Myocyte (in vitro differentiated cells): ENCODE data around the gene FXYD4. TPM values are rescaled to one million over a fixed set of nuclear protein-coding genes. Genes with fewer than 3 reads are reported as not detected.
"Not testable (repeated sequence)": the region's sequence is repeated elsewhere in the genome, so short reads cannot be mapped to it uniquely, and the experiment has no call there.

Experiments
- DNase-seq: peaks from one replicate; pipeline ENCODE4 v3.0.0-alpha.2; 2012; ENCODE audit warnings: low read depth
- total RNA-seq: library from RNA; depleted of rRNA; stranded (reverse); fragments of >200 nt; gene quantifications from 2 replicates; pipeline ENCODE4 v1.2.3, GENCODE V29; 2014

FXYD4 gene
- total RNA-seq, 1 donor from 2014 or later = 6.1 TPM

DNA sequence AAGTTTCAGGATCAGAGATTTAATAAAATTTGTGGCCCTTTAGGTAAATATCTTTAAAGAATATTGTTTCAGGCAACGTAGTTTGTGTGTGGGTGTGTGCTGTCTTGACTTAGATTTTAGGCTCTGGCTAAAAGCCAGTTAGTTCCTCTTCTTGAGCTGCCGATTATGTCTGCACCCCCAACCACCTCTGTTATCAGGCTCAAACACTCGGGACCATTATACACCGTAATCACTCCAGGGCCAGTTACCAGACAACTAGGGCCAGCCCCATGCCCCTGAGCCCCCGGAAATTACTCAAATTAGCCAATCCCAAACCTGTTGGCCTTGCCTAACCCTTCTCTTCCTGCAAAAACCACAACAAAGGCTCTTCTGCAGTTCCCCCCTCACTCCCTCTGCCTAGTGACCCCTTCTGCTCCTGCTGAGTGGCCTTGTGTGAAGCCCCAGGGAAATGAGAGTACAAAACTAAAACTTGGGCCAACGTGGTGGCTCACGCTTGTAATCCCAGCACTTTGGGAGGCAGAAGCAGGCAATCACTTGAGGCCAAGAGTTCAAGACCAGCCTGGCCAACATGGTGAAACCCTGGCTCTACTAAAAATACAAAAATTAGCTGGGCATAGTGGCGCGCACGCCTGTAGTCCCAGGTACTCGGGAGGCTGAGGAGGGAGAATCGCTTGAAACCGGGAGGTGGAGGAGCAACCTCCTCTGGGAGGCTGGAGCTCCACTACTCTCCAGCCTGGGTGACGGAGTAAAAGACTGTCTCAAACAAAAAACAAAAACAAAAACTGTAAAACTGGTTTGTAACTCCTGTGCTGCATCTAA lies 46.7 kb downstream of the FXYD4 start:
- no peak for DNase-seq

DNA sequence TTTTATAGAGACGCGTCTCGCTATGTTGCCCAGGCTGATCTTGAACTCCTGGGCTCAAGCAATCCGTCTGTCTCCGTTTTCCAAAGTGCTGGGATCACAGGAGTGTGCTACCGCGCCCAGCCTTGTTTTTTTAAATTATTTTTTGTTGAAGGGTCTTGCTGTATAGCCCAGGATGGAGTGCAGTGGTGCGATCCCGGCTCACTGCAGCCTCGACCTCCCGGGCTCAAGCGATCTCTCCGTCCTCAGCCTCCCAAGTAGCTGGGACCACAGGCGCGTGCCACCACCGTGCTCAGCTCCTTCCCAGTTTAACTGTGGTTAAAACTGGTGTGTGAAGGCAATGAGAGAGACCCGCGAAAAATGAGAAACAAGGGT lies 48.5 kb downstream of the FXYD4 start:
- no peak for DNase-seq

DNA sequence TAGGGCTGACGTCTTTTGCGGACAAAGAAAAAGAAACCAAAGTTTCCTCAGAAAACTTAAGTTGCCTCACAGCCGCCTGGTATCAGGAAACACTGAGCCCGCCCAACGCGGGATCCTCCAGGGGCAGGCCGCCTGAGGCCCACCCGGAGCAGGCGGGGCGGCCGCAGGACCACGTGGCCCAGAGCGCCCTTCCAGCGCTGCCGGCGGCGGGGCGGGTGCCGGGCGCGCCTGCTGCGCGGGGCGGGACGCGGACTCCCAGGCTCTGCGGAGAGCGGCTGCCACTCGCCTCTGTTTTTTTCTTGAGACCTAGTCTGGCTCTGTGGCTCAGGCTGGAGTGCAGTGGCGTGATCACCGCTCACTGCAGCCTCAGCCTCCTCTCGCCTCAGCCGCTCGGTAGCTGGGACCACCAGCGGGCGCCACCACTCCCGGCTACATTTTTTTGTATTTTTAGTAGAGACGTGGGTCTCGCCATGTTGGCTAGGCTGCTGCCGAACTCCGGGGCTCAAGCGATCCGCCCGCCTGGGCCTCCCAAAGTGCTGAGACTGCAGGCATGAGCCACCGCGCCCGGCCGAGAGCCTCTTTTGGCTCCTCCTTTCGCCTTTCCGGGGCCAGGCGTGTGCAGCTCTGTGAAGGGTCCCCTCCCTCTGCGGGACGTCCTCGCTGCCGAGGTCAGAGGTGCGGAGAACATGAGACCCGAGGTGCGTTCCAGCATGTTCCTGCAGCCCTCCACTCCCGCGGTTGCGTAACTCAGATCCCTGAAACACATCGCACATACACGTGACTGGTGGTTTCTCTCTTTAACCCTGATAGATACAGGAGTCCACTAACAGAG lies 49.1 kb downstream of the FXYD4 start:
- peak; percentile 88 for DNase-seq

DNA sequence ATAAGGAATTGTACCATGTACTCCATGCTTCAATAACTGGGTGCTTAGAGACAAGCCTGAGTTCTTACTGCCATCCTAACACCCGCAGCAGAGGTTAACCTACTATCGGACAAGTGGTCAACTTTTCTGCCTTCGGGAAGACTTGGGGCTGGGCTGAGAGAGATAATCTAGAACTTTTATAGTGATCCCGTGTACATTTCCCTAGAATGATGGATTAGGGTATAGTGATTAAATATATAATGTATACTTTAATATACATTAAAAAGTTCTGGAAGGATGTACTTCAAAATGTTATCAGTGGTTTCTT lies 49.7 kb downstream of the FXYD4 start:
- DNase-seq = no peak

DNA sequence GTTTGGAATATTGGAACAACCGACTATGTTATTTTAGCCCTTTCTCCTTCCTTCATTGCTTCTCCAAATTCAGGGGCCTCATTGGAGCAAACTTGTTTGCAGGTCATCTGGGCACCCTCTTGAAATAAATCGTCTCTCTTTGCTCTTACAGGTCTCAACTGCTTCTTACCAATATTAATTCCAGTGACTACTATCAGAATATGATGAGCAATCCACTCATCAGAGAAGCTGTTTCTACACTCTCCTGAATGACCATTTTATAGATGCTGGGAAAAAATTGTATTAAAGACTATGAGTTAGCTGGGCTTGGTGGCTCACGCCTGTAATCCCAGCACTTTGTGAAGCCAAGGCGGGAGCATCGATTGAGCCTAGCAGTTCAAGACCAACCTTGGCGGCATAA lies 50.1 kb downstream of the FXYD4 start:
- peak; percentile 5 for DNase-seq

DNA sequence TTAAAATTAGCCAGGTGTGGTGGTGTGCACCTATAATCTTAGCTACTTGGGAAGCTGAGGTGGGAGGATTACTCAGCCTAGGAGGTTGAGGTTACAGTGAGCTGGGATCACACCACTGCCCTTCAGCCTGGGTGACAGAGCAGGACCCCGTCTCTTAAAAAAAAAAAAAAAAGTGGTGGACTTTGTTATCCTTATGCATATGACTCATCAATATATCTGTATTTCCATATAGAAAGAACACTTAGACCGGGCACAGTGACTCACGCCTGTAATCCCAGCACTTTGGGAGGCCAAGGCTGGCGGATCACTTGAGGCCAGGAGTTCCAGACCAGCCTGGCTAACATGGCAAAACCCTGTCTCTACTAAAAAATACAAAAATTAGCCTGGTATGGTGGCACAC lies 50.5 kb downstream of the FXYD4 start:
- DNase-seq = not testable (repeated sequence)

DNA sequence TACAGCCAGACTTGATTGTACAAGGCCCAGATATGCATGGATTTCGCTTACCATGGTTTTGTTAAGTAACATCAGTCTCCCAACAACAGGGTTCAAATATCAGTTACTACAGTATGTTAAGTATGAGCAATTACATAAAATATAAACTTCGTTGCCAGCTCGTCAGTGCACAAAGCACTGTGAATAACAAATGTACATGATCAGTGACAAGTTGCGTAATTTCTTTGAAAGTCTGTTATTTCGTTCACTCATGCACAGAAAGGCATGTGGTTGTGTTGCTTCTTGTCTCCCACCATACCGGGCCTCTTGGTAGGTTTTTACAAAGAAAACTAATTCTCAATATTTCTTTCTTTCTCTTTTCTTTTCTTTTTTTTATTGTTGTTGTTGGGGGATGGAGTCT lies 53.0 kb downstream of the FXYD4 start:
- no peak for DNase-seq

Other genes starting within 250 kb of the FXYD4 start
- gene CSGALNACT2, start 233.2 kb upstream of the FXYD4 start, total RNA-seq = 21.2 and 27.6 TPM in 2 replicates
- gene RASGEF1A, start 104.6 kb upstream of the FXYD4 start, total RNA-seq = 2.6 TPM in 1 of 2 replicates, not detected in the other
- gene HNRNPF, start 37.5 kb downstream of the FXYD4 start, total RNA-seq = 143 and 200 TPM in 2 replicates
- 2.9 and 3.1 TPM in 2 replicates for gene ZNF487, start 65.5 kb downstream of the FXYD4 start, total RNA-seq
- gene ZNF239, start 203.0 kb downstream of the FXYD4 start, total RNA-seq = 1.7 and 3.6 TPM in 2 replicates
- gene ZNF485, start 234.8 kb downstream of the FXYD4 start, total RNA-seq = 2.5 and 3.9 TPM in 2 replicates